PC-9 (cell line): ENCODE measurements around the gene ATN1. TPM values are rescaled to one million over a fixed set of nuclear protein-coding genes. Genes with fewer than 3 reads are reported as not detected.

Experiments used
- BruUV-seq: library from RNA; stranded (reverse); fragments of 400-500 nt; replicated peaks from 2 replicates; lab custom pipeline; 2021; lab: Mats Ljungman, UMichigan
- CTCF ChIA-PET: fragments of 300-600 bp; sonication (Branson Sonifier 250); formaldehyde crosslinking; loops from one replicate; lab custom pipeline; 2022; ENCODE audit warnings: antibody characterized with exemption; lab: Charles Lee
- POLR2A ChIA-PET: fragments of 300-600 bp; sonication (Branson Sonifier 250); formaldehyde crosslinking; loops from one replicate; lab custom pipeline; 2022; ENCODE audit warnings: antibody characterized with exemption; ENCODE audit not compliant: unreplicated experiment; lab: Charles Lee
- DNase-seq, 2 experiments: peaks; one replicate each; pipeline versions ENCODE4 v3.0.0 to v3.0.0-alpha.2; 2015 to 2022; ENCODE audit warnings: mixed read lengths in 1 of 2
- H2AFZ ChIP-seq: fragments of 200-600 bp; sonication (generic); 2 replicates; pipeline ENCODE4 v1.8.1; 2017; ENCODE audit warnings: antibody characterized with exemption
- H3F3A ChIP-seq: fragments of 200-600 bp; sonication (generic); 2 replicates; pipeline ENCODE4 v1.8.1; 2017; ENCODE audit warnings: antibody characterized with exemption, mild to moderate bottlenecking, low read depth; ENCODE audit not compliant: insufficient read depth
- H3K27ac ChIP-seq: fragments of 200-600 bp; sonication (generic); 2 replicates; pipeline ENCODE4 v1.6.1; 2016; ENCODE audit warnings: mixed run types
- H3K27me3 ChIP-seq: fragments of 200-600 bp; sonication (generic); 2 replicates; pipeline ENCODE4 v1.6.1; 2016; ENCODE audit warnings: low read depth, mixed run types; ENCODE audit not compliant: insufficient read depth
- H3K36me3 ChIP-seq: fragments of 200-600 bp; sonication (generic); 2 replicates; pipeline ENCODE4 v1.6.1; 2016; ENCODE audit warnings: low read depth, mixed run types
- H3K4me1 ChIP-seq: fragments of 200-600 bp; sonication (generic); replicated peaks from 2 replicates; pipeline ENCODE4 v1.6.1; 2016; ENCODE audit warnings: mixed run types; ENCODE audit not compliant: insufficient read depth
- H3K4me2 ChIP-seq: fragments of 200-600 bp; sonication (generic); 2 replicates; pipeline ENCODE4 v1.6.1; 2017; ENCODE audit warnings: mixed run types
- H3K4me3 ChIP-seq: fragments of 200-600 bp; sonication (generic); 2 replicates; pipeline ENCODE4 v1.6.1; 2016; ENCODE audit warnings: mixed run types
- H3K79me2 ChIP-seq: fragments of 200-600 bp; sonication (generic); 2 replicates; pipeline ENCODE4 v1.6.1; 2017; ENCODE audit warnings: low read depth, mixed run types
- H3K9me2 ChIP-seq: fragments of 200-600 bp; sonication (generic); 2 replicates; pipeline ENCODE4 v1.8.1; 2017; ENCODE audit warnings: mild to moderate bottlenecking; ENCODE audit not compliant: insufficient read depth
- H3K9me3 ChIP-seq: fragments of 200-600 bp; sonication (generic); 2 replicates; pipeline ENCODE4 v1.8.1; 2016; ENCODE audit warnings: low read depth; ENCODE audit not compliant: insufficient read depth
- H4K20me1 ChIP-seq: fragments of 200-600 bp; sonication (generic); 2 replicates; pipeline ENCODE4 v1.8.1; 2017; ENCODE audit not compliant: insufficient read depth
- CTCF ChIP-seq: fragments of 200-600 bp; sonication (generic); conservative IDR thresholded peaks from 2 replicates; pipeline ENCODE4 v1.6.1; 2017; ENCODE audit warnings: mixed run types, antibody characterized with exemption, mild to moderate bottlenecking, moderate library complexity
- EZH2 ChIP-seq: fragments of 200-600 bp; sonication (generic); IDR thresholded peaks from 2 replicates; pipeline ENCODE4 v1.8.0; 2017; ENCODE audit warnings: antibody characterized with exemption, low read depth
- intact Hi-C: fragments of 100-400 bp; cut with micrococcal nuclease; formaldehyde crosslinking; loops from one replicate; pipeline ENCODE4 v1.10.0; 2022; ENCODE audit not compliant: unreplicated experiment
- total RNA-seq: library from RNA; stranded (reverse); gene quantifications from 2 replicates; pipeline ENCODE4 v1.2.3, GENCODE V29; 2021

The ATN1 gene
- total RNA-seq, 1 experiment from 2014 or later: 158 TPM

GRCh38 chr12:6925239-6925539 is 2.6 kb upstream of the ATN1 start:
- Histone ChIP-seq H3K4me2 (peak overlapping the region; percentile 89), H4K20me1 (no peaks in the 10 kb centered on the region), H2AFZ (peak overlapping the region; percentile 65; the same call in 1 of the 2 replicates), H3K4me3 (peak overlapping the region; percentile 85; the same call in 1 of the 2 replicates), H3F3A (peaks cover 33% of the 10 kb centered on the region), H3K9me3 (no peaks in the 10 kb centered on the region), H3K79me2 (peaks cover 32% of the 10 kb centered on the region), H3K36me3 (no peaks in the 10 kb centered on the region), H3K4me1 (peaks cover 47% of the 10 kb centered on the region), H3K9me2 (no peaks in the 10 kb centered on the region), H3K27me3 (no peaks in the 10 kb centered on the region), H3K27ac (peak overlapping the region; percentile 75)
- no TSS peak for BruUV-seq
- DNase-seq: no peak
- ChIA-PET CTCF (interaction anchor here (0.6 to 2.7 kb wide), 21 partner anchors 11 to 311 kb away, joined by 3 to 38 read pairs (median 5); partner anchors contain the start of genes C12orf57, CDCA3, RNU7-1 and SPSB2), POLR2A (interaction anchor here (0.6 to 1.5 kb wide), 18 partner anchors 9 to 313 kb away, joined by 3 to 31 read pairs (median 5); partner anchors contain the start of genes C12orf57, RNU7-1, SPSB2 and USP5)
- TF ChIP-seq EZH2 (no peak), CTCF (no peak)
- intact Hi-C loops: loop anchor here (1.0 to 5.0 kb wide), 3 partner anchors 19 to 262 kb away; partner anchors contain the start of genes C12orf57, PEX5 and SPSB2

- POLR2A ChIA-PET: interaction anchor here (0.6 to 1.5 kb wide), 23 partner anchors 9 to 1315 kb away, joined by 3 to 31 read pairs (median 5); partner anchors contain the start of genes C12orf57, LPAR5, RNU7-1 and SPSB2
- Histone ChIP-seq H3F3A (peaks cover 33% of the 10 kb centered on the region), H3K27me3 (no peaks in the 10 kb centered on the region), H3K27ac (peak overlapping the region; percentile 75), H2AFZ (peak overlapping the region; percentile 65), H3K79me2 (peaks cover 36% of the 10 kb centered on the region), H3K4me3 (peak overlapping the region; percentile 85), H3K9me2 (no peaks in the 10 kb centered on the region), H3K9me3 (no peaks in the 10 kb centered on the region), H3K36me3 (no peaks in the 10 kb centered on the region), H3K4me1 (peaks cover 49% of the 10 kb centered on the region), H3K4me2 (peak overlapping the region; percentile 89), H4K20me1 (no peaks in the 10 kb centered on the region)
- CTCF ChIA-PET: interaction anchor here (0.5 to 2.7 kb wide), 24 partner anchors 12 to 312 kb away, joined by 3 to 38 read pairs (median 5); partner anchors contain the start of genes C12orf57, CDCA3, RNU7-1 and SPSB2
- DNase-seq: peak; percentile 81 to 91
- TF ChIP-seq CTCF (0 out of 2 replicates have a peak, but pooled peaks have one; percentile 16), EZH2 (no peak)
- intact Hi-C loops: loop anchor here (1.0 to 5.0 kb wide), 3 partner anchors 19 to 262 kb away; partner anchors contain the start of genes C12orf57, PEX5 and SPSB2
- BruUV-seq: TSS peak; percentile 80
These were observed 2.0 kb upstream of the ATN1 start for GRCh38 chr12:6925540-6926279.

- DNase-seq: no peak
- H3K4me1 ChIP-seq: peaks cover 53% of the 10 kb centered on the region
- H3F3A ChIP-seq: peaks cover 48% of the 10 kb centered on the region
- H3K4me3 ChIP-seq: peak overlapping the region; percentile 82
- no peaks in the 10 kb centered on the region for H3K27me3 ChIP-seq
- POLR2A ChIA-PET: interaction anchor here (0.7 kb wide), 1 partner anchor 165 kb away, joined by 3 read pairs; no protein-coding TSS in a partner anchor
- peaks cover 4% of the 10 kb centered on the region; the same call in 1 of the 2 replicates for H3K36me3 ChIP-seq
- peak overlapping the region; percentile 95 for H3K4me2 ChIP-seq
- intact Hi-C loops: loop anchor here (5.0 kb wide), 1 partner anchor 259 kb away; the partner anchor contains the start of gene PEX5
- no peaks in the 10 kb centered on the region for H3K9me3 ChIP-seq
- peaks cover 60% of the 10 kb centered on the region for H3K79me2 ChIP-seq
- peaks cover 23% of the 10 kb centered on the region; the same call in 1 of the 2 replicates for H4K20me1 ChIP-seq
- H3K9me2 ChIP-seq: no peaks in the 10 kb centered on the region
- H2AFZ ChIP-seq: peak overlapping the region; percentile 84
- CTCF ChIA-PET: no interaction called here
- H3K27ac ChIP-seq: no peak overlapping the region
- TF ChIP-seq EZH2: no peak
- TF ChIP-seq CTCF: no peak
- no TSS peak for BruUV-seq
These were observed 403 bp downstream of the ATN1 start for GRCh38 chr12:6928022-6928702.
